T-helper 2 cell treated with Interferon-gamma antibody and Interleukin-4, amounts not matched to agents 5 μg/mL and 100 μg/mL, for 36 hours (primary cell): ENCODE data around the gene ZBTB7C.

Experiments used
- DNase-seq: peaks from one replicate; pipeline ENCODE4 v3.0.0; 2021; ENCODE audit warnings: low spot score
- H3K27ac Mint-ChIP-seq: one replicate; pipeline ENCODE4 v1.8.0; 2021; ENCODE audit warnings: mild to moderate bottlenecking, mixed read lengths
- H3K27me3 Mint-ChIP-seq: one replicate; pipeline ENCODE4 v1.8.0; 2021; ENCODE audit warnings: low read depth, mixed read lengths
- H3K36me3 Mint-ChIP-seq: one replicate; pipeline ENCODE4 v1.8.0; 2021; ENCODE audit warnings: low read depth, mixed read lengths
- H3K4me1 Mint-ChIP-seq: one replicate; pipeline ENCODE4 v1.8.0; 2021; ENCODE audit warnings: low read depth, mixed read lengths
- H3K4me3 Mint-ChIP-seq: one replicate; pipeline ENCODE4 v1.8.0; 2022; ENCODE audit warnings: mild to moderate bottlenecking, moderate library complexity, mixed read lengths
- H3K9me3 Mint-ChIP-seq: one replicate; pipeline ENCODE4 v1.8.0; 2021; ENCODE audit warnings: mixed read lengths

Gene ZBTB7C

GRCh38 chr18:48040457-48041110 is 368.6 kb downstream of the ZBTB7C start:
- Mint-ChIP-seq H3K9me3 (peaks cover 3% of the 10 kb centered on the region), H3K4me1 (no peaks in the 10 kb centered on the region), H3K27ac (no peak overlapping the region), H3K27me3 (peaks cover 4% of the 10 kb centered on the region), H3K4me3 (no peak overlapping the region), H3K36me3 (no peaks in the 10 kb centered on the region)
- no peak for DNase-seq

DNA sequence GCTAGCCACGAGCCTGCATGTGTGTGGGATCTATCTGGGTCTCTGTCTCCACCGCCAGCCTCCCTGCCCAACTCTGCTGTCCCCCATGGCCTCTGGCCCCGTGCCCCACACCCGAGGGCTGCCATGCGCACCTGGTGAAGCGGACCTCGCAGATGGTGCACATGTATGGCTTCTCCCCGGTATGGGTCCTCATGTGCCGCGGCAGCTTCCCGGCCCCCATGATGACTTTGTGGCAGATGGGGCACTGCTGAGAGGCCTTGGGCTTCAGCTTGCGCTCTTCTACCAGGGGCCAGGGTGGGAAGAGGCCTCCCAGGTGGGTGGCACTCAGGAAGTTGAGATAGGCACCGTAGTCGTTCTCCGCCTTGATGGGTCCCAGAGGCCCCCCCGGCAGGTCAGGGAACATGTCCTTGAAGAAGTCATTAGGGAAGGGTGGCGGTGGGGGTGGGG is 369.4 kb downstream of the ZBTB7C start:
- Mint-ChIP-seq H3K36me3 (no peaks in the 10 kb centered on the region), H3K4me1 (no peaks in the 10 kb centered on the region), H3K4me3 (no peak overlapping the region), H3K27ac (no peak overlapping the region), H3K27me3 (peaks cover 2% of the 10 kb centered on the region), H3K9me3 (no peaks in the 10 kb centered on the region)
- DNase-seq: no peak

GRCh38 chr18:48038636-48039035 is 370.5 kb downstream of the ZBTB7C start:
- Mint-ChIP-seq H3K36me3 (no peaks in the 10 kb centered on the region), H3K4me1 (no peaks in the 10 kb centered on the region), H3K27ac (no peak overlapping the region), H3K4me3 (no peak overlapping the region), H3K27me3 (peaks cover 2% of the 10 kb centered on the region), H3K9me3 (no peaks in the 10 kb centered on the region)
- no peak for DNase-seq

DNA sequence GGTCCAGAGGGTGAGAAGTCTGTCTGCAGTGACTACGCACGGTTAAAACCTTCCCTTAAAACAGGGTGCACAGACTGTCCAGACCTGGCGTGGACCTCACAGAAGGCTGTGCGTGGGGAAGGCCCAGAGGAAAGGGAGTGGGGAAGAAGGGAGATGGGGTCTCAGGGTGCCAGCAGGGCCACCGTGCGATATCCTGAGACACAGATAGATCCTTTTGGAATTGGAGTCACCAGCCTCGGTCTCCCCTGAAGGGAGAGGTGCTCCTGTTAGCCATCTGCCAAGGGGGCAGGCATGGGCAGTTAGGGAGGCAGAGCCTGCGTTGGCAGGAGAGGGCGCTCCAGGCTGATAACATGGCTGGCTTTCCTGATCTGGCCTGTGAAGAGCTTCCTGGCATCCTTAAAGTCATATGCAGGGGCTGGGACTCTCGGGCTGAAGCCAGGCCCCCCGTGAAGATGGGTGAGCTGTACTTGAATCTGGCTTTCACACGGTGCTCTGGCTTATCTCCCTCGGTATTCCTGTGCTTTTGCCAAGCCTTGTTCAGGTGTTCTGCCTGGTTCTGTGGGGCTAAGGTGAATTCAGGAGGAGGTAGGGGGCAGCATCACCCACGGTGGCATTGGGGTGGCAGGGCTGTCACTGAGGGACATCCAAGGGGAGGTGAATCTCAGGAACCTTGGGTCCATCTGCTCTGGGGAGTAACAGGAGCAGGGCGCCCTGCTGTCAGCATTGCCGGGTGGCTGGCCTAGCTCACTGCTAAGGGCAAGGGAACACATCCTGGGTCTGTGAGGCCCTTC is 371.5 kb downstream of the ZBTB7C start:
- Mint-ChIP-seq H3K36me3 (no peaks in the 10 kb centered on the region), H3K27me3 (peaks cover under 1% of the 10 kb centered on the region), H3K4me3 (no peak overlapping the region), H3K9me3 (no peaks in the 10 kb centered on the region), H3K4me1 (no peaks in the 10 kb centered on the region), H3K27ac (no peak overlapping the region)
- no peak for DNase-seq

DNA sequence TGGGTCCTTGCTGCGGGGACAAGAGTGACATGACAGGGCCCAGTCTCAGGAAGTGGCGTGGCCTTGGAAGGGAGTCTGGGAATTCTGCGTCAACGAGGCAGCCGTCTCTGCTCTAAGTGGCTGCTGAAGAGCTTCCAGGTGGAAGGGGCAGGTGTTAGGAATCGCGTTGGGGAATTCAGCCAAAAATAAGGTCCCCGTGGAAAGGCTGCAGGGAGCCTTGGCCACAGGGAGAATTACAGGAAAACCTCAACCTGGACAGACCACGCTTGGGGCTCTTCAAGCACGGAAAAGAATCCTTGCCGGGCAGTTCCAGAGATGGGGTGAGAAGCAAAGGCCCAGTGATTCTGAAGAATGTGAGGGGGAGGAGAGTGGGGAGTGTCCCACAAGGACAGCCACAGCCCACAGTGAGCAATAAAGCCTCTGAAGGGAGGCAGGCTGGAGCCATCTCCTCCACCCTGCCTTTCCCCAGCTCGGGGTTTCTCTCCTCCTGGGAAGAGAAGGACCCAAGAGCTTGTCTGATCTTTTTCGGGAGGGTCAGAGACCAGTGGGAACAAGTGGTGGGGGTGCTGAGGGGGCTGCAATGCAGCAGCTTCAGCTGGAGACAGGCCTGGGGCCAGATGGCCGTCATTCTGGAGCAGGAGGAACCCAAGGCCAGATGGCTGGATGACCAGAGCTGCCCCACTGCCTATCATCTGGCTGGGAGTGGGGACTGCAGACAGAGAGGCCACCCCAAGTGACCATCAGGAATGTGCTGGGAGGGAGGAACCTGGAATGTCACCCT is 372.4 kb downstream of the ZBTB7C start:
- H3K9me3 Mint-ChIP-seq: no peaks in the 10 kb centered on the region
- no peak overlapping the region for H3K4me3 Mint-ChIP-seq
- no peaks in the 10 kb centered on the region for H3K36me3 Mint-ChIP-seq
- no peak for DNase-seq
- no peaks in the 10 kb centered on the region for H3K4me1 Mint-ChIP-seq
- H3K27ac Mint-ChIP-seq: no peak overlapping the region
- no peaks in the 10 kb centered on the region for H3K27me3 Mint-ChIP-seq

- Mint-ChIP-seq H3K4me3 (no peak overlapping the region), H3K27me3 (no peaks in the 10 kb centered on the region), H3K9me3 (no peaks in the 10 kb centered on the region), H3K4me1 (no peaks in the 10 kb centered on the region), H3K36me3 (no peaks in the 10 kb centered on the region), H3K27ac (no peak overlapping the region)
- no peak for DNase-seq
Measured at GRCh38 chr18:48036226-48036625, 373.0 kb downstream of the ZBTB7C start.

DNA sequence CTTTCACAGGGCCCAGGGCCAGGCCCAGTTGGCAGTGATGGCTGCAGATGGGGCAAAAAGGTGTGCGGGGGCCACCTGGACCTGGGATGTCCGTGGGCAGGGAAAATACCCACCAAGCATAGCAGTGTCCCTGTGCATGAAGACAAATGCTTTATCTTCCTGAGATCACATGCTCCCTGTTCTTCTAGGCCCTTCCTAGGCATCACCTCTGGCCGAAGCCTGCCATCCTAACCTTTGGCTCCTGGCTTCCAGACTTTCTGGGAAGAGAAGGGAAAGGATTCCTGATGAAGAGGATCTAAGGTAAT is 373.7 kb downstream of the ZBTB7C start:
- Mint-ChIP-seq H3K9me3 (no peaks in the 10 kb centered on the region), H3K27ac (no peak overlapping the region), H3K4me3 (no peak overlapping the region)

DNA sequence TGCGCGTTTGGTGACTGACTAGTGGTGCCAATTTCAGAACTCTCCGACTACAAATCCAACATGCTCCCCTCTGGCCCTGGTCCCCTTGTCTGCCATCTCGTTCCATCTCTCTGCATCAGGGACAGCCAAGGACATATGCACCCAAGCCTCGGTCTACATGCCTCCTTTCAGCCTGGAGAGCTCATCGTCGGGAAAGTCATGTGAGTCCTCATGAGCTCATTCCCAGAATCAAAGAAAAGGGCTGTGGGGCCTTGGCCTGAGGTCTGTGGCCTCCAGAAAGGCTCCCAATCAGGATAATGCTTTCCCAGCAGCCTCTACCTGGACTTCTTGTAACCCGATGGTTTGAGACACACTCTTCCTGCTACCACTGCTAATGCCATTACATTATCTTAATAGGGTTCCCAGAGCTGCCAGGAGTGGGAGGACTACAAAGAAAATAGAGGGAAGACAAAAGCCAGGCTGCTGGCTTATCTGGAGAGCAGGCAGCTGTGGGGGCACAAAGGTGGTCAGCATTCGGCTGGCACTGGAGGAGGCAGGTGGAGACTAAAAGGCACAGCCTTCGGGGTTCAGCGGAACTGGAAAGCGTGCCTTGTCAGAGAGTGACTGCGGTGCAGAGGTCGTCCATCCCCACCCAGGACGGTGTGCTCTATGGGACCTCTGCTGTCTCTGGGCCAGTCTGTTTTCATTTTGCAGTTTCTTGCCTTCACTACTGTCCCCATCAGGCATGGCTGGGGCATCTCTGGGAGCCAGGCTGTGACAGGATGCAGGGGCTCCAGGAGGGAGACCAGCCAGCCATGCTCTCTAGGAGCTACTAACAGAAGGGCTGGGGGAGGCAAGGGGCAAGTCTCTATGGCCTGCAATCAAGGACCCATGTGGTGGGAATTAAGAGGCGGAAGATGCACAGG is 374.3 kb downstream of the ZBTB7C start:
- H3K36me3 Mint-ChIP-seq: no peaks in the 10 kb centered on the region
- H3K4me1 Mint-ChIP-seq: no peaks in the 10 kb centered on the region
- DNase-seq: no peak
- no peaks in the 10 kb centered on the region for H3K27me3 Mint-ChIP-seq
- H3K9me3 Mint-ChIP-seq: no peaks in the 10 kb centered on the region
- H3K27ac Mint-ChIP-seq: no peak overlapping the region
- H3K4me3 Mint-ChIP-seq: no peak overlapping the region

More for the DNA sequence above, 373.7 kb downstream of the ZBTB7C start:
- DNase-seq: no peak
- no peaks in the 10 kb centered on the region for H3K36me3 Mint-ChIP-seq
- no peaks in the 10 kb centered on the region for H3K4me1 Mint-ChIP-seq
- H3K27me3 Mint-ChIP-seq: no peaks in the 10 kb centered on the region

GRCh38 chr18:48033790-48034650 is 375.2 kb downstream of the ZBTB7C start:
- no peak overlapping the region for H3K4me3 Mint-ChIP-seq
- no peaks in the 10 kb centered on the region for H3K27me3 Mint-ChIP-seq
- H3K36me3 Mint-ChIP-seq: no peaks in the 10 kb centered on the region
- no peak for DNase-seq
- H3K4me1 Mint-ChIP-seq: no peaks in the 10 kb centered on the region
- H3K9me3 Mint-ChIP-seq: no peaks in the 10 kb centered on the region
- H3K27ac Mint-ChIP-seq: no peak overlapping the region

- Mint-ChIP-seq H3K36me3 (no peaks in the 10 kb centered on the region), H3K27ac (no peak overlapping the region), H3K4me1 (no peaks in the 10 kb centered on the region), H3K9me3 (no peaks in the 10 kb centered on the region), H3K4me3 (no peak overlapping the region), H3K27me3 (no peaks in the 10 kb centered on the region)
- DNase-seq: no peak
Measured at GRCh38 chr18:48032876-48033789, 376.1 kb downstream of the ZBTB7C start.

GRCh38 chr18:48031641-48032040 is 377.5 kb downstream of the ZBTB7C start:
- Mint-ChIP-seq H3K9me3 (no peaks in the 10 kb centered on the region), H3K4me3 (no peak overlapping the region), H3K36me3 (no peaks in the 10 kb centered on the region), H3K4me1 (no peaks in the 10 kb centered on the region), H3K27me3 (no peaks in the 10 kb centered on the region), H3K27ac (no peak overlapping the region)
- DNase-seq: no peak
